ENCODE results near the gene RASGRF1. TPM values are rescaled to one million over a fixed set of nuclear protein-coding genes. Genes with fewer than 3 reads are reported as not detected.
A peak's percentile ranks its signal among the peaks of the same experiment; 100 is the strongest.
"Not testable (repeated sequence)": the region's sequence is repeated elsewhere in the genome, so short reads cannot be mapped to it uniquely, and the experiment has no call there.

Gene RASGRF1
- total and polyA plus RNA-seq, 10 donors = 0.50 to 3.4 (median 1.8) TPM

GRCh38 chr15:78996894-78997275 lies 93.7 kb downstream of the RASGRF1 start:
- Histone ChIP-seq H3K4me3 (no peak overlapping the region), H3K27ac (no peak overlapping the region), H3K27me3 (replicated peaks in 1 of 7) (no peaks in the 10 kb centered on the region), H3K4me1 (peaks cover 0 to 30% (median 4%) of the 10 kb centered on the region in 6 donors), H3K36me3 (no peaks in the 10 kb centered on the region), H3K9me3 (no peaks in the 10 kb centered on the region)
- intact Hi-C loops (cut with DNase I; ENCODE audit: low total_unique reads) = no loop called here
- 75 to 94% (median 90%) methylated on average over 4 to 6 of the region's 6 CpGs for WGBS, 5 donors
- TF ChIP-seq CTCF (IDR thresholded peaks at IDR 0.05 in 8 of 11, conservative IDR thresholded peaks at IDR 0.05 in 3 of 11) = no peak
- no peak for TF ChIP-seq POLR2A (IDR thresholded peaks at IDR 0.05)
- no peak for TF ChIP-seq POLR2AphosphoS5 (IDR thresholded peaks at IDR 0.05)
- DNase-seq = no peak

- Histone ChIP-seq H3K4me3 (no peak overlapping the region), H3K27ac (no peak overlapping the region), H3K27me3 (replicated peaks in 1 of 7) (no peaks in the 10 kb centered on the region), H3K9me3 (no peaks in the 10 kb centered on the region), H3K36me3 (no peaks in the 10 kb centered on the region), H3K4me1 (peaks cover 0 to 33% (median 4%) of the 10 kb centered on the region in 6 donors)
- intact Hi-C loops (cut with DNase I; ENCODE audit: low total_unique reads) = no loop called here
- WGBS, 5 donors = 71 to 84% (median 82%) methylated on average over 13 to 22 of the region's 22 CpGs
- TF ChIP-seq CTCF (IDR thresholded peaks at IDR 0.05 in 8 of 11, conservative IDR thresholded peaks at IDR 0.05 in 3 of 11) = no peak
- peak in 1 of 3 donors; percentile 32 for TF ChIP-seq POLR2AphosphoS5 (IDR thresholded peaks at IDR 0.05)
- TF ChIP-seq POLR2A (IDR thresholded peaks at IDR 0.05) = no peak
- DNase-seq = no peak
Observed at GRCh38 chr15:78995921-78996893, 94.4 kb downstream of the RASGRF1 start.

- H3K4me1 ChIP-seq = peaks cover 0 to 33% (median 4%) of the 10 kb centered on the region in 6 donors
- H3K27ac ChIP-seq; H3K4me3 ChIP-seq; H3K9me3 ChIP-seq; H3K27me3 ChIP-seq (replicated peaks in 1 of 7); DNase-seq; intact Hi-C loops (cut with DNase I; ENCODE audit: low total_unique reads); H3K36me3 ChIP-seq: not testable (repeated sequence)
- WGBS, 5 donors = 74 to 76% (median 75%) methylated on average over 6 of the region's 6 CpGs
Observed at GRCh38 chr15:78995161-78995560, 95.4 kb downstream of the RASGRF1 start.

- no peak for TF ChIP-seq POLR2A (IDR thresholded peaks at IDR 0.05)
- no peak for TF ChIP-seq POLR2AphosphoS5 (IDR thresholded peaks at IDR 0.05)
- TF ChIP-seq CTCF (IDR thresholded peaks at IDR 0.05 in 8 of 11, conservative IDR thresholded peaks at IDR 0.05 in 3 of 11) = no peak
- Histone ChIP-seq H3K27me3 (replicated peaks in 1 of 7) (no peaks in the 10 kb centered on the region), H3K9me3 (no peaks in the 10 kb centered on the region), H3K36me3 (no peaks in the 10 kb centered on the region), H3K27ac (no peak overlapping the region), H3K4me1 (peaks cover under 1 to 41% (median 6%) of the 10 kb centered on the region in 6 donors), H3K4me3 (no peak overlapping the region)
- DNase-seq = no peak
- 63 to 81% (median 74%) methylated on average over 9 to 10 of the region's 10 CpGs for WGBS, 5 donors
- intact Hi-C loops (cut with DNase I; ENCODE audit: low total_unique reads) = no loop called here
Observed at GRCh38 chr15:78993931-78994530, 96.5 kb downstream of the RASGRF1 start.

All from spleen (tissue), 11 donors.